Measurements from ENCODE around the gene HEXB. TPM values are rescaled to one million over a fixed set of nuclear protein-coding genes. Genes with fewer than 3 reads are reported as not detected.

HEXB gene
- total and polyA plus RNA-seq, 2 of the 4 experiments (the other 2 are of a cell fraction): 76.7 to 126 TPM

- dilution Hi-C loops (cut with HindIII; ENCODE audit: low sequenced_read_pairs, unreplicated experiment) (no loop called here), in situ Hi-C loops (cut with MboI; ENCODE audit: low sequenced_read_pairs) (loop anchor here (25.0 kb wide), 1 partner anchor 592 kb away; no protein-coding TSS in a partner anchor), intact Hi-C loops (cut with micrococcal nuclease) (loop anchor here (5.0 kb wide), 2 partner anchors 382 to 597 kb away; partner anchors contain the start of gene GCNT4)
- H3K9me1 ChIP-seq (ENCODE audit: insufficient read depth, low read length): peaks cover 5% of the 10 kb centered on the region; the same call in 1 of the 2 replicates
- H4K20me1 ChIP-seq (ENCODE audit: insufficient read depth, low read length): no peaks in the 10 kb centered on the region
- H3K9ac ChIP-seq (ENCODE audit: low read depth, low read length): no peak overlapping the region
- H3K79me1 ChIP-seq (ENCODE audit: low read depth in 1 of 2, low read length in 2 of 2): no peaks in the 10 kb centered on the region
- no peaks in the 10 kb centered on the region for H3K36me3 ChIP-seq (ENCODE audit: control insufficient read depth, insufficient read depth, low read length)
- BruUV-seq (replicated peaks): no TSS peak
- no peak overlapping the region for H2BK20ac ChIP-seq (ENCODE audit: low read depth, low read length)
- H3K27me3 ChIP-seq (ENCODE audit: control insufficient read depth, insufficient read depth, low read length): peaks cover 3% of the 10 kb centered on the region; the same call in 1 of the 2 replicates
- no peak overlapping the region for H4K91ac ChIP-seq (ENCODE audit: insufficient read depth, low read depth, low read length)
- H2AK9ac ChIP-seq (replicated peaks; ENCODE audit: low read depth, low read length, poor library complexity): no peak overlapping the region
- H2AK5ac ChIP-seq (ENCODE audit: low read depth, low read length): no peak overlapping the region
- no peak for TF ChIP-seq ELK1 (IDR thresholded peaks at IDR 0.05; ENCODE audit: borderline replicate concordance, low read depth, low read length)
- TF ChIP-seq RAD21 (IDR thresholded peaks at IDR 0.05; ENCODE audit: low read length): no peak
- no peak for TF ChIP-seq MXI1 (IDR thresholded peaks at IDR 0.05; ENCODE audit: borderline replicate concordance, low read depth, low read length)
- no peak for TF ChIP-seq CEBPB (IDR thresholded peaks at IDR 0.05; ENCODE audit: low read depth, low read length)
- no peak for TF ChIP-seq RFX5 (IDR thresholded peaks at IDR 0.05; ENCODE audit: low read depth, low read length)
- no peak for TF ChIP-seq NFE2L2 (IDR thresholded peaks at IDR 0.05; ENCODE audit: low read depth, low read length)
- no peak for TF ChIP-seq POLR2A (IDR thresholded peaks at IDR 0.05; ENCODE audit: low read depth, low read length)
- no peak for TF ChIP-seq FOS (IDR thresholded peaks at IDR 0.05; ENCODE audit: low read depth, low read length)
- TF ChIP-seq USF2 (IDR thresholded peaks at IDR 0.05; ENCODE audit: low read depth, low read length): no peak
- H3K27ac ChIP-seq (ENCODE audit: insufficient read depth, low read length): no peak overlapping the region
- no peak for DNase-seq
- H3K4ac ChIP-seq (ENCODE audit: low read depth, low read length): no peak overlapping the region
- no peak overlapping the region for H4K5ac ChIP-seq (ENCODE audit: low read depth, low read length)
- H2BK120ac ChIP-seq (ENCODE audit: low read depth, low read length): no peak overlapping the region
- CTCF ChIA-PET: no interaction called here
- no peak overlapping the region for H3K18ac ChIP-seq (ENCODE audit: low read depth, low read length)
- H3K9me3 ChIP-seq (ENCODE audit: control insufficient read depth, insufficient read depth, low read length): no peaks in the 10 kb centered on the region
- H4K8ac ChIP-seq (ENCODE audit: low read depth in 2 of 2, low read length in 2 of 2): no peak overlapping the region
- no peak overlapping the region for H3K4me3 ChIP-seq (ENCODE audit: insufficient read depth, low read depth, low read length)
- no peak overlapping the region for H3K4me2 ChIP-seq (ENCODE audit: low read depth, low read length)
- no peak overlapping the region for H3K56ac ChIP-seq (ENCODE audit: extremely low read depth, insufficient read depth, low read length)
- no CpG with 5 or more reads among the region's 2 CpGs for WGBS, 2 experiments (ENCODE audit: extremely low coverage in 2 of 2, insufficient read length in 1 of 2)
- no peak overlapping the region for H3K23ac ChIP-seq (ENCODE audit: low read depth, low read length)
- H2BK15ac ChIP-seq (ENCODE audit: low read depth, low read length): no peak overlapping the region
- peaks cover 3% of the 10 kb centered on the region for H3K4me1 ChIP-seq (ENCODE audit: control insufficient read depth, insufficient read depth, low read length)
- no peak overlapping the region for H2BK5ac ChIP-seq (ENCODE audit: low read depth, low read length, poor library complexity, severe bottlenecking)
- no peak overlapping the region for H2AFZ ChIP-seq (replicated peaks; ENCODE audit: low read length, poor library complexity)
- no peak overlapping the region for H3K14ac ChIP-seq (replicated peaks; ENCODE audit: low read depth, low read length)
- POLR2A ChIA-PET (ENCODE audit: unreplicated experiment): no interaction called here
- ATAC-seq (ENCODE audit: low read depth): no peak
These were observed 15.2 kb upstream of the HEXB start for GRCh38 chr5:74669821-74670220.

Data from IMR-90 (cell line).